Measurements from ENCODE around the gene FSTL5.
"Not testable (repeated sequence)": the region's sequence is repeated elsewhere in the genome, so short reads cannot be mapped to it uniquely, and the experiment has no call there.

DNA sequence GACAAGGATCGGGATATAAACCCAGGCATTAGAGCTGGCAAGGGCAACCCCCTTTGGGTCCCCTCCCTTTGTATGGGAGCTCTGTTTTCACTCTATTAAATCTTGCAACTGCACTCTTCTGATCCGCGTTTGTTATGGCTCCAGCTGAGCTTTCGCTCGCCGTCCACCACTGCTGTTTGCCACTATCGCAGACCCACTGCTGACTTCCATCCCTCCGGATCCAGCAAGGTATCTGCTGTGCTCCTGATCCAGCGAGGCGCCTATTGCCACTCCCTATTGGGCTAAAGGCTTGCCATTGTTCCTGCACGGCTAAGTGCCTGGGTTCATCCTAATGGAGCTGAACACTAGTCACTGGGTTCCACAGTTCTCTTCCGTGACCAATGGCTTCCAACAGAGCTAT lies 59.9 kb downstream of the FSTL5 start:
- TF ChIP-seq, protein P1, sequence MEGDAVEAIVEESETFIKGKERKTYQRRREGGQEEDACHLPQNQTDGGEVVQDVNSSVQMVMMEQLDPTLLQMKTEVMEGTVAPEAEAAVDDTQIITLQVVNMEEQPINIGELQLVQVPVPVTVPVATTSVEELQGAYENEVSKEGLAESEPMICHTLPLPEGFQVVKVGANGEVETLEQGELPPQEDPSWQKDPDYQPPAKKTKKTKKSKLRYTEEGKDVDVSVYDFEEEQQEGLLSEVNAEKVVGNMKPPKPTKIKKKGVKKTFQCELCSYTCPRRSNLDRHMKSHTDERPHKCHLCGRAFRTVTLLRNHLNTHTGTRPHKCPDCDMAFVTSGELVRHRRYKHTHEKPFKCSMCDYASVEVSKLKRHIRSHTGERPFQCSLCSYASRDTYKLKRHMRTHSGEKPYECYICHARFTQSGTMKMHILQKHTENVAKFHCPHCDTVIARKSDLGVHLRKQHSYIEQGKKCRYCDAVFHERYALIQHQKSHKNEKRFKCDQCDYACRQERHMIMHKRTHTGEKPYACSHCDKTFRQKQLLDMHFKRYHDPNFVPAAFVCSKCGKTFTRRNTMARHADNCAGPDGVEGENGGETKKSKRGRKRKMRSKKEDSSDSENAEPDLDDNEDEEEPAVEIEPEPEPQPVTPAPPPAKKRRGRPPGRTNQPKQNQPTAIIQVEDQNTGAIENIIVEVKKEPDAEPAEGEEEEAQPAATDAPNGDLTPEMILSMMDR (IDR thresholded peaks at IDR 0.05): not testable (repeated sequence)
- not testable (repeated sequence) for TF ChIP-seq EP300 (IDR thresholded peaks at IDR 0.05)

Data from suprapubic skin (tissue), 3 donors.